GM12878 (cell line): ENCODE measurements around the gene SLC25A51. TPM values are rescaled to one million over a fixed set of nuclear protein-coding genes. Genes with fewer than 3 reads are reported as not detected.

ENCODE experiments used
- ATAC-seq: fragments of 200-7000 bp; cut with Tn5 transposase; 3 replicates; pipeline ENCODE4 v1.9.1; 2020; ENCODE audit warnings: mild to moderate bottlenecking, moderate library complexity
- BruUV-seq: library from RNA; stranded (reverse); fragments of 400-500 nt; replicated peaks from 2 replicates; lab custom pipeline; 2021; lab: Mats Ljungman, UMichigan
- CTCF ChIA-PET: fragments of 300-600 bp; sonication (Branson Sonifier 250); formaldehyde crosslinking; extraction: SDS; loops from one replicate; lab custom pipeline; 2021; ENCODE audit warnings: inconsistent platforms; lab: Yijun Ruan, JAX
- POLR2A ChIA-PET: fragments of 350-600 bp; formaldehyde crosslinking; extraction: SDS; loops from one replicate; lab custom pipeline; 2021; ENCODE audit warnings: inconsistent platforms; lab: Charles Lee
- RAD21 ChIA-PET: fragments of 300-600 bp; sonication (Branson Sonifier 250); formaldehyde crosslinking; loops from one replicate; lab custom pipeline; 2023; ENCODE audit warnings: antibody characterized with exemption; ENCODE audit not compliant: unreplicated experiment; lab: Charles Lee
- SMC1A ChIA-PET: fragments of 300-600 bp; sonication (Branson Sonifier 250); formaldehyde crosslinking; loops from one replicate; lab custom pipeline; 2023; ENCODE audit not compliant: unreplicated experiment, uncharacterized antibody; lab: Charles Lee
- DNase-seq: peaks from one replicate; pipeline ENCODE4 v3.0.0-alpha.2; 2011; ENCODE audit warnings: low read depth, low spot score
- FAIRE-seq: peaks from 3 replicates; lab custom pipeline; 2011; peaks lifted over from hg19 to GRCh38; lab: Jason Lieb, UNC
- H2AFZ ChIP-seq: 2 replicates; pipeline ENCODE4 v1.6.0; 2011; ENCODE audit warnings: low read depth, low read length, control low read depth; ENCODE audit not compliant: control insufficient read depth
- H3K27ac ChIP-seq: 2 replicates; pipeline ENCODE4 v1.5.1; 2011; ENCODE audit warnings: control low read depth; ENCODE audit not compliant: control insufficient read depth, insufficient read depth
- H3K27me3 ChIP-seq, 2 experiments: replicated peaks in 1 of 2; 2 replicates each; pipeline versions ENCODE4 v1.6.0 to v1.6.1; 2011; ENCODE audit warnings: low read length in 1 of 2; ENCODE audit not compliant: control insufficient read depth in 2 of 2, insufficient read depth in 2 of 2
- H3K36me3 ChIP-seq, 2 experiments: 2 replicates each; pipeline ENCODE4 v1.5.1; 2011; ENCODE audit warnings: low read length in 1 of 2; ENCODE audit not compliant: control insufficient read depth in 2 of 2, insufficient read depth in 2 of 2
- H3K4me1 ChIP-seq: 2 replicates; pipeline ENCODE4 v1.6.1; 2011; ENCODE audit warnings: mild to moderate bottlenecking, low read length, moderate library complexity, mixed read lengths; ENCODE audit not compliant: control insufficient read depth, insufficient read depth
- H3K4me2 ChIP-seq: 2 replicates; pipeline ENCODE4 v1.6.0; 2011; ENCODE audit warnings: control low read depth; ENCODE audit not compliant: control insufficient read depth, insufficient read depth
- H3K4me3 ChIP-seq: fragments of 200-600 bp; sonication (generic); 2 replicates; pipeline ENCODE4 v1.5.1; 2016
- H3K79me2 ChIP-seq: 2 replicates; pipeline ENCODE4 v1.6.0; 2011; ENCODE audit warnings: low read length; ENCODE audit not compliant: control insufficient read depth, insufficient read depth
- H3K9ac ChIP-seq: 2 replicates; pipeline ENCODE4 v1.8.0; 2011; ENCODE audit warnings: low read length, control low read depth, mixed read lengths; ENCODE audit not compliant: control insufficient read depth, insufficient read depth
- H3K9me3 ChIP-seq: replicated peaks from 3 replicates; pipeline ENCODE4 v1.5.1; 2011; ENCODE audit warnings: mild to moderate bottlenecking, low read length; ENCODE audit not compliant: control insufficient read depth, insufficient read depth
- H4K20me1 ChIP-seq: 2 replicates; pipeline ENCODE4 v1.6.0; 2011; ENCODE audit not compliant: control insufficient read depth, insufficient read depth
- CBX3 ChIP-seq: fragments of 200-600 bp; sonication (generic); IDR thresholded peaks from 2 replicates; pipeline ENCODE4 v1.6.1; 2016; ENCODE audit warnings: low read depth, borderline replicate concordance
- CTCF ChIP-seq, 3 experiments: IDR thresholded peaks in 2 of 3; conservative IDR thresholded peaks in 1 of 3; 2 replicates each; pipeline ENCODE4 v1.5.1; 2011; ENCODE audit warnings: low read depth in 3 of 3, low read length in 3 of 3, mild to moderate bottlenecking in 3 of 3, control low read depth in 2 of 3, moderate library complexity in 2 of 3, inconsistent platforms in 1 of 3, mixed read lengths in 1 of 3; ENCODE audit not compliant: control insufficient read depth in 2 of 3, insufficient read depth in 1 of 3; ENCODE audit errors: extremely low read depth in 1 of 3
- ESRRA ChIP-seq: IDR thresholded peaks from 2 replicates; pipeline ENCODE4 v1.6.1; 2012; ENCODE audit warnings: mild to moderate bottlenecking, low read length, improper control_type of control experiment
- HDGF ChIP-seq: fragments of 450-650 bp; IDR thresholded peaks from 2 replicates; pipeline ENCODE4 v1.6.1; 2016; ENCODE audit warnings: antibody characterized with exemption
- IRF4 ChIP-seq: IDR thresholded peaks from 2 replicates; pipeline ENCODE4 v1.6.1; 2011; ENCODE audit warnings: low read depth, low read length
- JUND ChIP-seq: IDR thresholded peaks from 2 replicates; pipeline ENCODE4 v1.6.1; 2012; ENCODE audit warnings: low read depth, mild to moderate bottlenecking, low read length, improper control_type of control experiment, moderate library complexity
- KLF5 ChIP-seq: fragments of 450-650 bp; IDR thresholded peaks from 2 replicates; pipeline ENCODE4 v1.6.1; 2014; ENCODE audit warnings: mild to moderate bottlenecking; ENCODE audit not compliant: partially characterized antibody
- LARP7 ChIP-seq: fragments of 450-650 bp; IDR thresholded peaks from 2 replicates; pipeline ENCODE4 v1.6.1; 2017; ENCODE audit warnings: mild to moderate bottlenecking
- MTA2 ChIP-seq: fragments of 450-650 bp; IDR thresholded peaks from 2 replicates; pipeline ENCODE4 v1.6.1; 2016; ENCODE audit warnings: low read depth, mild to moderate bottlenecking, moderate library complexity
- MXI1 ChIP-seq: fragments of 150-350 bp; IDR thresholded peaks from 2 replicates; pipeline ENCODE4 v1.6.1; 2011; ENCODE audit warnings: low read depth, mild to moderate bottlenecking, inconsistent platforms, low read length, improper control_type of control experiment
- NR2F1 ChIP-seq: fragments of 450-650 bp; conservative IDR thresholded peaks from 2 replicates; pipeline ENCODE4 v1.6.1; 2017; ENCODE audit warnings: mild to moderate bottlenecking
- PAX5 ChIP-seq: IDR thresholded peaks from 2 replicates; pipeline ENCODE4 v1.6.1; 2011; ENCODE audit warnings: low read depth, low read length, borderline replicate concordance
- RUNX3 ChIP-seq: IDR thresholded peaks from 2 replicates; pipeline ENCODE4 v1.6.1; 2012; ENCODE audit warnings: low read length, inconsistent platforms
- YBX1 ChIP-seq: fragments of 450-650 bp; IDR thresholded peaks from 2 replicates; pipeline ENCODE4 v1.6.1; 2016; ENCODE audit warnings: antibody characterized with exemption
- ZNF384 ChIP-seq: IDR thresholded peaks from 2 replicates; pipeline ENCODE4 v1.6.1; 2012; ENCODE audit warnings: low read depth, mild to moderate bottlenecking, low read length, improper control_type of control experiment, borderline replicate concordance
- ZSCAN29 ChIP-seq: fragments of 450-650 bp; IDR thresholded peaks from 2 replicates; pipeline ENCODE4 v1.6.1; 2017; ENCODE audit warnings: mild to moderate bottlenecking, moderate library complexity
- WGBS: methylation state at CpG from one replicate; pipeline ENCODE4 v1.1.6; 2016; ENCODE audit warnings: low lambda C conversion rate; ENCODE audit not compliant: insufficient replicate concordance, insufficient coverage; ENCODE audit errors: missing lambda C conversion rate; 5-methylcytosine and 5-hydroxymethylcytosine counted together
- in situ Hi-C: fragments of 300-500 bp; cut with MboI; formaldehyde crosslinking; loops from 9 replicates; pipeline ENCODE4 v1.14.3; 2018; ENCODE audit warnings: mixed read lengths
- intact Hi-C: fragments of 100-400 bp; cut with micrococcal nuclease; formaldehyde crosslinking; loops from one replicate; pipeline ENCODE4 v1.14.2; 2022; ENCODE audit not compliant: unreplicated experiment
- polyA plus RNA-seq, 11 experiments: library from polyadenylated mRNA; depleted of rRNA in 4 of 11; unstranded in 6 of 11; stranded (reverse) in 5 of 11; fragments of >200 nt; fragmentation: Nextera tagmentation in 4 of 11; fragmentation: Illumina TruSeq in 1 of 11; extraction: Ambion mirVana in 4 of 11; extraction: Trizol in 1 of 11; gene quantifications; 1 replicate in 1 of 11; 2 replicates in 10 of 11; pipeline versions ENCODE4 v1.2.1 to v1.2.3, GENCODE V29; 2011 to 2016; ENCODE audit warnings: inconsistent platforms in 2 of 11, missing spikeins in 2 of 11, low read depth in 1 of 11
- total RNA-seq, 4 experiments: library from RNA; depleted of rRNA in 3 of 4; stranded (reverse); fragments of >200 nt in 3 of 4; fragmentation: Illumina TruSeq in 1 of 4; extraction: Trizol in 1 of 4; gene quantifications; 2 replicates each; pipeline versions ENCODE4 v1.2.1 to v1.2.3, GENCODE V29; 2013 to 2021
- TF ChIP-seq, protein P1 (sequence below): fragments of 450-650 bp; IDR thresholded peaks from 2 replicates; pipeline ENCODE4 v1.6.1; 2017; ENCODE audit warnings: low read depth, mild to moderate bottlenecking, moderate library complexity
- TF ChIP-seq, protein P2 (sequence below): IDR thresholded peaks from 2 replicates; pipeline ENCODE4 v1.6.1; 2011; ENCODE audit warnings: borderline replicate concordance, low read depth, mild to moderate bottlenecking, moderate library complexity, mixed read lengths, low read length; ENCODE audit not compliant: insufficient read depth; ENCODE audit errors: extremely low read length
- TF ChIP-seq, protein P3 (sequence below): fragments of 450-650 bp; IDR thresholded peaks from 2 replicates; pipeline ENCODE4 v1.6.1; 2017; ENCODE audit warnings: mild to moderate bottlenecking

The SLC25A51 gene
- total and polyA plus RNA-seq, 10 of the 15 experiments (the other 5 are each of a cell fraction or from before 2014, with no cell fraction given), result 3.8 to 29.3 (median 13.2) TPM

GRCh38 chr9:37873955-37874354 lies 30.0 kb downstream of the SLC25A51 start (continued):
- TF ChIP-seq, protein P1, sequence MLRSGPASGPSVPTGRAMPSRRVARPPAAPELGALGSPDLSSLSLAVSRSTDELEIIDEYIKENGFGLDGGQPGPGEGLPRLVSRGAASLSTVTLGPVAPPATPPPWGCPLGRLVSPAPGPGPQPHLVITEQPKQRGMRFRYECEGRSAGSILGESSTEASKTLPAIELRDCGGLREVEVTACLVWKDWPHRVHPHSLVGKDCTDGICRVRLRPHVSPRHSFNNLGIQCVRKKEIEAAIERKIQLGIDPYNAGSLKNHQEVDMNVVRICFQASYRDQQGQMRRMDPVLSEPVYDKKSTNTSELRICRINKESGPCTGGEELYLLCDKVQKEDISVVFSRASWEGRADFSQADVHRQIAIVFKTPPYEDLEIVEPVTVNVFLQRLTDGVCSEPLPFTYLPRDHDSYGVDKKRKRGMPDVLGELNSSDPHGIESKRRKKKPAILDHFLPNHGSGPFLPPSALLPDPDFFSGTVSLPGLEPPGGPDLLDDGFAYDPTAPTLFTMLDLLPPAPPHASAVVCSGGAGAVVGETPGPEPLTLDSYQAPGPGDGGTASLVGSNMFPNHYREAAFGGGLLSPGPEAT, result no peak
- TF ChIP-seq LARP7, result no peak
- TF ChIP-seq ESRRA, result no peak
- no peak for TF ChIP-seq MXI1
- no peak for TF ChIP-seq NR2F1
- no peak for TF ChIP-seq JUND
- no peak for TF ChIP-seq RUNX3
- TF ChIP-seq CBX3, result no peak
- no peak for TF ChIP-seq YBX1
- TF ChIP-seq IRF4, result no peak
- no peak for TF ChIP-seq PAX5
- no peak for TF ChIP-seq KLF5

DNA sequence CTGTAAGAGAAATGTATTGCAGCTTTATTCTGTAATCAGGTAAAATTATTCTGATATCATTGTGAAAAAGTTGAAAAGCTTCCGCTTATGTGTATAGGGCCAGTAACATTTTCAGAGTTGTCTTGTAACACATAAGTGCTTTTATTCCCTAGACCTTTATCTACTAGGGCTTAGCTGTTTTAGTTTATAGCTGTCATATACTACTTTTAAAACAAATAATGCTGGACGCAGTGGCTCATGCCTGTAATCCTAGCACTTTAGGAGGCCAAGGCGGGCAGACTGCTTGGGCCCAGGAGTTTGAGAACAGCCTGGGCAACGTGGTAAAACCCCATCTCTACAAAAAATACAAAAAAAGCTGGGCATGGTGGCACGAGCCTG lies 33.1 kb downstream of the SLC25A51 start:
- no peaks in the 10 kb centered on the region for H3K4me1 ChIP-seq
- no TSS peak for BruUV-seq
- H2AFZ ChIP-seq, result no peak overlapping the region
- no peaks in the 10 kb centered on the region for H3K79me2 ChIP-seq
- H4K20me1 ChIP-seq, result no peaks in the 10 kb centered on the region
- in situ Hi-C loops (no loop called here), intact Hi-C loops (no loop called here)
- DNase-seq, result no peak
- no peaks in the 10 kb centered on the region for H3K9me3 ChIP-seq
- SMC1A ChIA-PET, result no interaction called here
- whole genome bisulfite sequencing, result 63% methylated on average over 5 of the region's 5 CpGs
- no peaks in the 10 kb centered on the region for H3K27me3 ChIP-seq
- no peak overlapping the region for H3K4me2 ChIP-seq
- H3K4me3 ChIP-seq, result no peak overlapping the region
- H3K27ac ChIP-seq, result no peak overlapping the region
- RAD21 ChIA-PET, result no interaction called here
- CTCF ChIA-PET, result interaction anchor here (0.6 to 1.1 kb wide), 4 partner anchors 12 to 63 kb away, joined by 3 read pairs; no protein-coding TSS in a partner anchor
- POLR2A ChIA-PET, result interaction anchor here (0.6 kb wide), 1 partner anchor 10 kb away, joined by 3 read pairs; no protein-coding TSS in a partner anchor
- no peak overlapping the region for H3K9ac ChIP-seq
- ATAC-seq, result no peak
- no peaks in the 10 kb centered on the region for H3K36me3 ChIP-seq
- TF ChIP-seq IRF4 (no peak), HDGF (no peak), CTCF (IDR thresholded peaks at IDR 0.05 in 2 of 3, conservative IDR thresholded peaks at IDR 0.05 in 1 of 3; ENCODE audit: control insufficient read depth in 2 of 3, extremely low read depth in 1 of 3, insufficient read depth in 1 of 3, low read depth in 3 of 3, low read length in 3 of 3) (no peak), ZSCAN29 (no peak), MTA2 (no peak), ZNF384 (no peak)
- TF ChIP-seq, protein P2, sequence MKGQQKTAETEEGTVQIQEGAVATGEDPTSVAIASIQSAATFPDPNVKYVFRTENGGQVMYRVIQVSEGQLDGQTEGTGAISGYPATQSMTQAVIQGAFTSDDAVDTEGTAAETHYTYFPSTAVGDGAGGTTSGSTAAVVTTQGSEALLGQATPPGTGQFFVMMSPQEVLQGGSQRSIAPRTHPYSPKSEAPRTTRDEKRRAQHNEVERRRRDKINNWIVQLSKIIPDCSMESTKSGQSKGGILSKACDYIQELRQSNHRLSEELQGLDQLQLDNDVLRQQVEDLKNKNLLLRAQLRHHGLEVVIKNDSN, result no peak
- TF ChIP-seq, protein P3, sequence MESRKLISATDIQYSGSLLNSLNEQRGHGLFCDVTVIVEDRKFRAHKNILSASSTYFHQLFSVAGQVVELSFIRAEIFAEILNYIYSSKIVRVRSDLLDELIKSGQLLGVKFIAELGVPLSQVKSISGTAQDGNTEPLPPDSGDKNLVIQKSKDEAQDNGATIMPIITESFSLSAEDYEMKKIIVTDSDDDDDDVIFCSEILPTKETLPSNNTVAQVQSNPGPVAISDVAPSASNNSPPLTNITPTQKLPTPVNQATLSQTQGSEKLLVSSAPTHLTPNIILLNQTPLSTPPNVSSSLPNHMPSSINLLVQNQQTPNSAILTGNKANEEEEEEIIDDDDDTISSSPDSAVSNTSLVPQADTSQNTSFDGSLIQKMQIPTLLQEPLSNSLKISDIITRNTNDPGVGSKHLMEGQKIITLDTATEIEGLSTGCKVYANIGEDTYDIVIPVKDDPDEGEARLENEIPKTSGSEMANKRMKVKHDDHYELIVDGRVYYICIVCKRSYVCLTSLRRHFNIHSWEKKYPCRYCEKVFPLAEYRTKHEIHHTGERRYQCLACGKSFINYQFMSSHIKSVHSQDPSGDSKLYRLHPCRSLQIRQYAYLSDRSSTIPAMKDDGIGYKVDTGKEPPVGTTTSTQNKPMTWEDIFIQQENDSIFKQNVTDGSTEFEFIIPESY, result no peak
- no peak for FAIRE-seq
